GM19240 (cell line): ENCODE measurements around the gene PRSS2.
A peak's percentile ranks its signal among the peaks of the same experiment; 100 is the strongest.

Source experiments
- DNase-seq: peaks from one replicate; pipeline ENCODE4 v3.0.0; 2011; ENCODE audit warnings: low spot score; ENCODE audit not compliant: insufficient read length

Gene PRSS2

DNA sequence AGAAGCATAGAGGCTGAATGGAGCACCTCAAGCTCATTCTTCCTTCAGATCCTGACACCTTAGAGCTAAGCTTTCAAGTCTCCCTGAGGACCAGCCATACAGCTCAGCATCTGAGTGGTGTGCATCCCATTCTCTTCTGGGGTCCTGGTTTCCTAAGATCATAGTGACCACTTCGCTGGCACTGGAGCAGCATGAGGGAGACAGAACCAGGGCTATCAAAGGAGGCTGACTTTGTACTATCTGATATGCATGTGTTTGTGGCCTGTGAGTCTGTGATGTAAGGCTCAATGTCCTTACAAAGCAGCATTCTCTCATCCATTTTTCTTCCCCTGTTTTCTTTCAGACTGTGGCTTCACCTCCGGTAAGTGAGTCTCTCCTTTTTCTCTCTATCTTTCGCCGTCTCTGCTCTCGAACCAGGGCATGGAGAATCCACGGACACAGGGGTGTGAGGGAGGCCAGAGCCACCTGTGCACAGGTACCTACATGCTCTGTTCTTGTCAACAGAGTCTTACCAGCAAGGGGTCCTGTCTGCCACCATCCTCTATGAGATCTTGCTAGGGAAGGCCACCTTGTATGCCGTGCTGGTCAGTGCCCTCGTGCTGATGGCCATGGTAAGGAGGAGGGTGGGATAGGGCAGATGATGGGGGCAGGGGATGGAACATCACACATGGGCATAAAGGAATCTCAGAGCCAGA lies 31.0 kb downstream of the PRSS2 start:
- DNase-seq = no peak

- DNase-seq = no peak
These were observed 31.5 kb downstream of the PRSS2 start for GRCh38 chr7:142802301-142802700.

DNA sequence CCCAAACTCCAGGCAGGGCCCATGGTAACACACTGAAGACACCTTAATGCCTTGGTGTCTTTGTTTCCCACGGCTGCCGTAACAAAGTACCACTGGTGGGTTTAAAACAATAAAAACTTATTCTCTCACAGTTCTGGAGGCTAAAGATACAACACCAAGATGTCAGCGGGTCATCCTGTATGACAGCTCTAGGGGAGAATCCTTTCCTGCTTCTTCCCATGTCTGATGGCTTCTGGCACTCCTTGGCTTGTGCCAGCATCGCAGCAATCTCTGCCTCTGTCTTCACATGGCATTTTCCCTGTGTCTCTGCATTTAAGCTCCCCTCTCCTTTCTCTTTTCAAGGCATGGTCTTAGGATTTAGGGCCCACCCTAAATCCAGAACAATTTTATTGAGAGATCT lies 33.1 kb downstream of the PRSS2 start:
- DNase-seq = no peak

- no peak for DNase-seq
These were observed 34.0 kb downstream of the PRSS2 start for GRCh38 chr7:142804728-142805207.

DNA sequence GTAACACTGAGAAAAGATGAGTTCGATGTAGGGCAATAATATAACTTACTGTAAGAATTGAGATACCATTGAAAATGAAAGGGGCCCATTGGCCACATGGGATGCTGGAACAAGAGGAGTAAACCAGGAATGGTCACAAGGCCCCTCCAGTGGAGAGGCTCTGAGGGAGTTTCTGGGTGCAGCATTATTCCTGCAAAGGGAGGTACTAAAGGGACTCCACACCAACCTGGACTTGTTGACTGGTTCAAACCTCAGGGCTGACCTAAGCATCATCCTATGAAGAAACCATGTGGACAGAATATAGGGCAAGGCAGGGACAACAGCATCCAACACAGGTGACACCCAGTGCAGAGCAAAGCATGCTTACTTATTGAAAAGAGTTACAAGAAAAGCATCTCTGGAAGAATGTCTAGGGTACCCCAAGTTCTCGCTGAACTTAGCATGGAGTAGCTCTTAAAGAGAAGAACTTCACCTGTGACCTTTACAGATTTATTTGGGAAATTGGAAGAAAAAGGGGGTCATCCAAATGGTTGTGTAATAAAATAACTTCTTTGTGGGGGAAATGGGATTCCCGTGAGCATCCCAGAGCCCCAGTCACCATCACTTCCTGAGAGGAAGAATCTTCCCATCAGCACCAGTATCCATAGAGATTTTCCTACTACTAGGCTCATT lies 34.7 kb downstream of the PRSS2 start:
- no peak for DNase-seq

- DNase-seq = no peak
These were observed 35.2 kb downstream of the PRSS2 start for GRCh38 chr7:142806022-142806356.

DNA sequence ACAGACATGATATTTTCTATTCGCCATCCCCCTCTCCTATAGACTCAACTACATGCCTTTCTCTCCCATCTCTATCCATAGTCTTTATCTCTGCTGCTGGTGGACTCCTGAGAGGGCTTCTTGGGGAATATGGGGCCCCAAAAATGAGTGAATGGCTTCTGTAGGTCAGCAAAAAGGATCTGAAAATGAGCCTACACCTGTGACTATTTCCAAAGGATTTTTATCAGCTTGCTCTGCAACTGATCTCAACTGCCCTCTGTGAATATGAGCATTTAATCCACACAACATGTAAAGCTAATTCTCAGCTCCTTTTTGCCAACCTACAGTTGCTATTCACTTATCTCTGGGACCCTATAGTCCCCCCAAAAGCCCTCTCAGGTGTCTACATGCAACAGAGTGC lies 36.2 kb downstream of the PRSS2 start:
- DNase-seq = no peak

DNA sequence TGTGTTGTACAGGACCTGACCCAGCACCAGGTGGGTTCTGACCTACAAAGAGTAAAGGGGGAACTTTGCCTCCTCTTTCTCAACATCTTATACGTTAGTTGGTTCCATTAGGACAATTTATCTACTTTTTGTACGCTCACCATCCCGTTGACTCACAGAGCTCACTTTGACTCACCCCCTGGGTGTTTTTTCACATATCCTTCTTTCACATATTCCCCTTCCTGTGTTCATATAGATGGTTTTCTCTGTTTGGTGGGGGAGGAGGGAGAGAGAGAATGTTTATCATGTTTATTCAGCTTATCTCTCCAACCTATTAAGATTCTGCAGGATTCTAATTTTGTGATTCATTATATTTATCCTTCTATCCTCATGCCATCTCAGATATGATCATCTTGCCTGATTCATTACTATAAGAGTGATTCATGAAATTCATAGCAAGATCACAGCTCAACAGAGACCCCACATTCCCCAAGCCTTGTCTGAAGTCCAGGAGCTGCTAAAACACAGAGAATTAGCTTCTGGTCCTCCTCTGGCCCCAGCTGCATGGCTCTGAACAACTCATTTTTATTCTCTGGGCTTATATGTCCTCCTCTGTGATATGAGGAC lies 37.2 kb downstream of the PRSS2 start:
- DNase-seq = no peak

- DNase-seq = no peak
These were observed 37.7 kb downstream of the PRSS2 start for GRCh38 chr7:142808461-142808801.

GRCh38 chr7:142808802-142809583 lies 38.2 kb downstream of the PRSS2 start:
- DNase-seq = peak; percentile 64

- DNase-seq = no peak
These were observed 38.9 kb downstream of the PRSS2 start for GRCh38 chr7:142809671-142810070.

- DNase-seq = no peak
These were observed 40.5 kb downstream of the PRSS2 start for GRCh38 chr7:142811154-142811737.

GRCh38 chr7:142812437-142813215 lies 41.9 kb downstream of the PRSS2 start:
- DNase-seq = no peak

DNA sequence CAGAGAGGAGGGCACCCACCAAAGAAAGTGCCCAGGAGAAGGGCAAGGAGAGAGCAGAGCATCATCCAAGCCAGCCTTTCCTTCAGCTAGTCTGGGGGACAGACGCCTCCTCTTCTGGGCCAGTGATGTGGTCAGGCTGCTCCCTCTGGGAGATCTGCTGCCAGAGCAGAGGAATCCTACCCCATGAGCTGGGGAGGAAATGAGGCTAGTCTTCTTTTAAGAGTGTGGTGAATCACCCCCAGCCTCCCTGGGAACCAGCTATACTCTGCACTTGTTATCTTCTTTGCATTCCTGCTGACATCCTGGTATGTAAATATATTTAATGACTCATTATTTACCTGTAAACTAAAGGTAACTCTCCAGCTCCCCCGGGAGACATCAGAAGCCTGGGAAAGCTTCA lies 42.5 kb downstream of the PRSS2 start:
- no peak for DNase-seq

DNA sequence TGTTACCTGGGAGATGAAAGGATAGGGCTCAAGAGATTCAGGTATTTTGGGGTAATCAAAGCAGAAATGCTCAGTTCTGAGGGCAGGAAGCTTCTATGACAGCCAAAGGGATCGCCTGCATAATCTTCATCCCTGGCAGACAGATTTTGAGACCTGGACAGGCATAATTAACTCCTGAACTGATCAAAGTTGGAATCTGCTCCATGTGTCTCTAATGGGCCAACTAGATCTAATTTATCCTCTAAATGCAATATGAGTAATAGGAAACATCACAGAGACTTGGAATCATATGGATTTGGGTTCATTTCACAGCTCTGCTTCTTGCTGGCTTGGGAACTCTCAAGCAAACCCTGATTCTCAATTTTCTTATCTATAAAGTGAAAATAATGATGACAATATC lies 42.9 kb downstream of the PRSS2 start:
- no peak for DNase-seq

DNA sequence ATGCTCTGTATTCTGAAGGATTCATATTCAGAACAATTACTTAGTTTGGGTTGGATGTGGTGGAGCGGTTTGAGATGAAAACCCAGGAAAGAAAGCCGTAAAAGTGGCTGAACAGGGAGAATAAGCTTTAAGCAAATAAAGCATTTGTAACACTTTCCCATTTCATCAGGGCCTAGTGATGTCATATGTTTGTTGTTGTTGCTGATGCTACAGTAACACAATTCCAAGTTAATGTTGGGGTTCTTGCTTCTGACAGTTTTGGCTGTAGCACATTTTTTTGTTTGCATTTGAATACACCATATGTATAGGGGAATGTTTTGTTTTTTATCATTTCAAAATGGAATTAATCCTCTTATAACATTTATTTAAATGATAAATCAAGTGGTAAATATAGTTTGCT lies 43.7 kb downstream of the PRSS2 start:
- DNase-seq = no peak

DNA sequence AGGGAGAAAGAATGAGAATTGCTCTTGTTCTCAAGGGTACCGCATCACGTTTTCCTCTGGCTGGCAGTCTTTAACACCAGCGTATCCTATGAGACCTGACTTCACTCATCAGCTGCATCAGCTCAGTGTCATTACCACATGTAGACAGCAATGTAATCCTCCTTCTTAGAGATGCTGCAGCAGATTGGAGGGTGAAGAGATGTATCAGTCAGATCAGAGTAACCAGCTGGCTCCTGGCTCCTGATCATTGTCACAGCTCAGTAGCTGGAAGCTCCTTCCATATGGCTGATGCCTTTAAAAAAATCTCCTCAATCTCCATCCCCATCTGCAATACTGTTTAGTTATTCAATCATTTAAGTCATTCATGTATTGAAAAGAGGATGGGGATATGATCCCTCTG lies 44.4 kb downstream of the PRSS2 start:
- no peak for DNase-seq

DNA sequence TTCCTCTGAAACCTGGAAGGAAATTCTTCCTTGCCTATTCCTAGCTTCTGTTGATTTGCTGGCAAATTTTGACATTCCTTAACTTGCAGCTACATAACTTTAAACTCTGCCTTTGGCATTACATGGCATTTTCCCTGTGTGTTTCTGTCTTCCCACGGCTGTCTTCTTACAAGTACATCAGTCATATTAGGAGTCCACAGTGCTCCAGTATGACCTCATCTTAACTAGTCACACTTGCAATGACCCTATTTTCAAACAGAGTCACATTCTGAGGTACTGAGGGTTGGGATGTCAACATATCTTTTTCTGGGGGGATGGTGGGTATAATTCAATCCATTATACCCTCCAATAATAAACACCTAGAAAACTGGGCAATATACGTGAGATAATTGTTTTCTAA lies 46.7 kb downstream of the PRSS2 start:
- no peak for DNase-seq

DNA sequence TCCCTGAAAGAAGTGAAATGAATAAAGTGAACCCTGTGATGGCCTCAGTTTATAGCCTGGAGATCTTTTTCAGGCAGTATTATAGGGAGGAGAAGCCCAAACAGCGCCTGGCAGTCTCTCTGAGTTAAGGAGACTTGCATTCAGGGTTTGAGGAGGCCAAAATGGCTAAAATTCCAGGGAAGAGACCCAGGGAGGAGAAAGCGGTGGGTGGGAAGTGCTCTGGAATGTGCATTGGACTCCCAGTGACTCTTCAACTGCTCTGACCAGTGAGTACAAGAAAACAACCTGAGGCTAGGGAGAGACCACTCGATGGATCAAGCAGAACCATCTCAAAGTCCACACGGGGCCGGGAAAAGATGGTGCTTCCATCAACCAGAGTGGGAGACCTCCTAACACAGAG lies 48.8 kb downstream of the PRSS2 start:
- no peak for DNase-seq

- DNase-seq = no peak
These were observed 51.9 kb downstream of the PRSS2 start for GRCh38 chr7:142822714-142823113.
